Activated naive CD4-positive, alpha-beta T cell treated with anti-CD3 and anti-CD28 coated beads for 36 hours (primary cell): Measurements from ENCODE around the gene ADAMTSL4. TPM values are rescaled to one million over a fixed set of nuclear protein-coding genes. Genes with fewer than 3 reads are reported as not detected.
"Not testable (repeated sequence)": the region's sequence is repeated elsewhere in the genome, so short reads cannot be mapped to it uniquely, and the experiment has no call there.

Source experiments
- CTCF ChIA-PET: fragments of 350-600 bp; sonication (Branson Sonifier 250); formaldehyde crosslinking; loops from one replicate; lab custom pipeline; 2021; ENCODE audit warnings: antibody characterized with exemption; lab: Charles Lee
- DNase-seq: peaks from one replicate; pipeline ENCODE4 v3.0.0-alpha.2; 2020
- H3K27ac Mint-ChIP-seq: one replicate; pipeline ENCODE4 v1.8.0; 2021; ENCODE audit warnings: mild to moderate bottlenecking, mixed read lengths
- H3K27me3 Mint-ChIP-seq: one replicate; pipeline ENCODE4 v1.8.0; 2021; ENCODE audit warnings: low read depth, mixed read lengths
- H3K36me3 Mint-ChIP-seq: one replicate; pipeline ENCODE4 v1.8.0; 2021; ENCODE audit warnings: low read depth, mixed read lengths
- H3K4me1 Mint-ChIP-seq: one replicate; pipeline ENCODE4 v1.8.0; 2021; ENCODE audit warnings: low read depth, mixed read lengths
- H3K4me3 Mint-ChIP-seq: one replicate; pipeline ENCODE4 v1.8.0; 2021; ENCODE audit warnings: mild to moderate bottlenecking, moderate library complexity, mixed read lengths
- H3K9me3 Mint-ChIP-seq: one replicate; pipeline ENCODE4 v1.8.0; 2021; ENCODE audit warnings: mixed read lengths
- intact Hi-C: fragments of 100-400 bp; cut with micrococcal nuclease; formaldehyde crosslinking; loops from one replicate; pipeline ENCODE4 v1.15.1; 2023
- total RNA-seq, 2 experiments: library from RNA; stranded (reverse); gene quantifications; one replicate each; pipeline ENCODE4 v1.2.3, GENCODE V29; 2021

The ADAMTSL4 gene
- total RNA-seq, 2 experiments from 2014 or later, result 1.3 to 2.0 TPM

DNA sequence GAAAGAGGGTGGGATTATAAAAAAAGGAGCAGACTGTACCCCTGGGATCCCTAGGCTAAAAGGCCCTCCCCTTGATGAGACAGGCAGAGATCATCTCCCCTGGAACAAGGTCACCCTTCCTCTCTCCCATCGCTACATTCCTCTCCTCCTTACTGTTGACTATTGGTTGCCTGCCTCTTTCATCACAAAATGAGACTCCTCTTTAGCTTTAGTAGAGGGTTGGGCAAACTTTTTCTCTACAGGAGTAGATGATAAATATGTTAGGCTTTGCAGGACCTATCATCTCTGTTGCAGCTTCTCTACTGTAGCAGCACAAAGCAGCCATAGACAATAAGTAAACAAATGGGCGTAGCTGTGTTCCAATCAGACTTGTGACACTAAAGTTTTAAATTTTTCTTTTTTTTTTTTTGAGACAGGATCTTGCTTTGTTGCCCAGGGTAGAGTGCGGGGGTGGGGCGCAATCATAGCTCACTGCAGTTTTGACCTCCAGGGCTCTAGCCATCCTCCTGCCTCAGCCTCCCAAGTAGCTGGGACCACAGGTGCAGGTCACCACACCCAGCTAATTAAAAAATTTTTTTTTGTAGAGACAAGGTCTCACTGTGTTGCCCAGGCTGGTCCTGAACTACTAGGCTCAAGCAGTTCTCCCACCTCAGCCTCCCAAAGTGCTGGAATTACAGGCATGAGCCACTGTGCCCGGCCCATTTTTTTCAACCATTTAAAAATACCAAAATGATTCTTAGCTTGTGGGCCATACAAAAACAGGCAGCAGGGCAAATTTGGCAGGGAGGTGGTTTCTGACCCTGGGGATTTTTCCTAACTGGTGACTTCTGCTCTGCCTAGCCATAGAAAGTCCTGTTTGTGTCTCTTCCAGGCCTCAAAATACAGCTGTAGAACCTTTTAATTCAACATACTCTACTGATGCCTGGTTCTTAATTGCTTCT is 15.1 kb downstream of the ADAMTSL4 start:
- CTCF ChIA-PET, result interaction anchor here (0.7 to 13.3 kb wide), 5 partner anchors 9 to 57 kb away, joined by 3 to 167 read pairs (median 88); partner anchors contain the start of gene MCL1
- peaks cover 79% of the 10 kb centered on the region for H3K4me1 Mint-ChIP-seq
- H3K27ac Mint-ChIP-seq, result peak overlapping the region; percentile 100
- peaks cover 3% of the 10 kb centered on the region for H3K36me3 Mint-ChIP-seq
- peak overlapping the region; percentile 99 for H3K4me3 Mint-ChIP-seq
- H3K27me3 Mint-ChIP-seq, result no peaks in the 10 kb centered on the region
- no peaks in the 10 kb centered on the region for H3K9me3 Mint-ChIP-seq
- intact Hi-C loops, result loop anchor here (5.0 kb wide), 1 partner anchor 493 kb away; the partner anchor contains the start of gene CDC42SE1
- no peak for DNase-seq

DNA sequence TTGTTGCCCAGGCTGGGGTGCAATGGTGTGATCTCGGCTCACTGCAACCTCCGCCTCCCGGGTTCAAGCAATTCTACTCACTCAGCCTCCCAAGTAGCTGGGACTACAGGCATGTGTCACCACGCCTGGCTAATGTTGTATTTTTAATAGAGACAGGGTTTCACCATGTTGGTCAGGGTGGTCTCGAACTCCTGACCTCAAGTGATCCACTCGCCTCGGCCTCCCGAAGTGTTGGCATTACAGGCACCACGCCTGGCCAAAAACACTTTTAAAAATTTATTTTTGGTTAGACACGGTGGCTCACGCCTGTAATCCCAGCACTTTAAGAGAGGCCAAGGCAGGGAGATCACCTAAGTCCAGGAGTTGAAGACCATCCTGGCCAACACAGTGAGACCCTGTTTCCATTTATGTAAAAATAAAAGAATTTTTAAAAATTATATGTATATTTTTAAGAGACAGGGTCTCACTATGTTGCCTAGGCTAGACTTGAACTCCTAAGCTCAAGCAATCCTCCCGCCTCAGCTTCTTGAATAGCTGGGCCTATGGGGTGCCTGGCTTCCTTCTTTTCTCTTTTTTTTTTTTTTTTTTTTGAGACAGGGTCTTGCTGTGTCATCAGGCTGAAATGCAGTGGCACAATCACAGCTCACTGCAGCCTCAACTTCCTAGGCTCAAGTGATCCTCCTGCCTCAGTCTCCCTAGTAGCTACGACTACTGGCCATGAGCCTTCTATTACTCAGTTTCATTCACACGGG is 16.2 kb downstream of the ADAMTSL4 start:
- CTCF ChIA-PET, result interaction anchor here (0.7 to 13.3 kb wide), 6 partner anchors 7 to 431 kb away, joined by 3 to 167 read pairs (median 50); partner anchors contain the start of gene MCL1
- DNase-seq, H3K4me3 Mint-ChIP-seq, H3K9me3 Mint-ChIP-seq, H3K27me3 Mint-ChIP-seq, intact Hi-C loops: not testable (repeated sequence)
- Mint-ChIP-seq H3K4me1 (peaks cover 85% of the 10 kb centered on the region), H3K36me3 (peaks cover 13% of the 10 kb centered on the region), H3K27ac (peak overlapping the region; percentile 100)

DNA sequence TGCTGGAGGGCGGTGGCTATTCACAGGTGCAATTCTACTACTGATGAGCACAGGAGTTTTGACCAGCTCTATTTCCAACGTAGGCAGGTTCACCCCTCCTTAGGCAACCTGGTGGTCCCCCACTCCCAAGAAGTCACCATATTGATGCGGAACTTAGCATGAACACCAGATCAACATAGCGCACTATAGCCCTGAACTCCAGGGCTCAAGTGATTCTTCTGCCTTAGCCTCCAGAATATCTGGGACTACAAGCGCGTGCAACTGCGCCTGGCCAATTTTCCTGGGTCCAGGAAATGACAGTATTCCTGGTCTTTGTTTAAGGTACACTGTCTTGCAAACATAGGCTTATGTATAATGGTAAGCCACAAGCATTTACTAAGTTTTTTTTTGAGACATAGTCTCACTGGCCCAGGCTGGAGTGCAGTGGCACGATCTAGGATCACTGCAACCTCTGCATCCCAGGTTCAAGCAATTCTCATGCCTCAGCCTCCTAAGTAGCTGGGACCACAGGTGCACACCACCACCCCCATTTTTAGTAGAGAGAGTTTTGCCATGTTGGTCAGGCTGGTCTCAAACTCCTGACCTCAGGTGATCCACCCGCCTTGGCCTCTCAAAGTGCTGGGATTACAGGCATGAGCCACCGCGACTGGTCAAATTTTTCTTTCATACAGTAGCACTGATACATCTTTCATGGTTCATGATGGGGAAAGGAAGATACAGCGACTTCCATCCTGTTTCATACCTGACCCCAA is 17.6 kb downstream of the ADAMTSL4 start:
- peak overlapping the region; percentile 71 for H3K4me3 Mint-ChIP-seq
- peaks cover 89% of the 10 kb centered on the region for H3K4me1 Mint-ChIP-seq
- peak overlapping the region; percentile 99 for H3K27ac Mint-ChIP-seq
- CTCF ChIA-PET, result interaction anchor here (0.8 to 13.3 kb wide), 5 partner anchors 6 to 54 kb away, joined by 4 to 167 read pairs (median 88); partner anchors contain the start of gene MCL1
- intact Hi-C loops, result loop anchor here (1.0 kb wide), 3 partner anchors 13 to 131 kb away; partner anchors contain the start of genes GOLPH3L and MCL1
- no peak for DNase-seq
- H3K9me3 Mint-ChIP-seq, result no peaks in the 10 kb centered on the region
- no peaks in the 10 kb centered on the region for H3K27me3 Mint-ChIP-seq
- H3K36me3 Mint-ChIP-seq, result peaks cover 23% of the 10 kb centered on the region

DNA sequence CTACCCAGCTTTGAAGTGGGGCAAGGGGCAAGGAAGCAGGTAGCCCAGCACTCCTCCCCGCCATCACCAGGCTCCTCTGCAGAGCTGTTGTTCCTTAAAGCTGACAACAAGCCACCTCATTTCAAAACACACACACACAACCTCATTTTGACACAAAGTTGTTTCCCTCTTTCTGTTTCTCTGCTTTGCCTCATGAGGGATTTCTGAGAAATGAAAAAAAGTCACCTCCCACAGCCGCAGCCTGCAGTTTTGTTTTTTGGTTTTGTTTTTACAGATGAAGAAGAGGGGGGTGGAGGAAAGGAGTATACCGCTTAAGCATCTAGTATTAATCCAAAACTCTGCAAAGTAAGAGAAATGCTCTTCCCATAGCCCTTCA is 18.1 kb downstream of the ADAMTSL4 start:
- no peaks in the 10 kb centered on the region for H3K27me3 Mint-ChIP-seq
- intact Hi-C loops, result loop anchor here (1.0 kb wide), 3 partner anchors 12 to 130 kb away; partner anchors contain the start of genes GOLPH3L and MCL1
- H3K4me3 Mint-ChIP-seq, result peak overlapping the region; percentile 71
- H3K36me3 Mint-ChIP-seq, result peaks cover 28% of the 10 kb centered on the region
- H3K9me3 Mint-ChIP-seq, result peaks cover under 1% of the 10 kb centered on the region
- peaks cover 94% of the 10 kb centered on the region for H3K4me1 Mint-ChIP-seq
- peak overlapping the region; percentile 99 for H3K27ac Mint-ChIP-seq
- CTCF ChIA-PET, result interaction anchor here (0.8 to 13.3 kb wide), 5 partner anchors 9 to 54 kb away, joined by 4 to 167 read pairs (median 7); partner anchors contain the start of gene MCL1
- peak; percentile 80 for DNase-seq

DNA sequence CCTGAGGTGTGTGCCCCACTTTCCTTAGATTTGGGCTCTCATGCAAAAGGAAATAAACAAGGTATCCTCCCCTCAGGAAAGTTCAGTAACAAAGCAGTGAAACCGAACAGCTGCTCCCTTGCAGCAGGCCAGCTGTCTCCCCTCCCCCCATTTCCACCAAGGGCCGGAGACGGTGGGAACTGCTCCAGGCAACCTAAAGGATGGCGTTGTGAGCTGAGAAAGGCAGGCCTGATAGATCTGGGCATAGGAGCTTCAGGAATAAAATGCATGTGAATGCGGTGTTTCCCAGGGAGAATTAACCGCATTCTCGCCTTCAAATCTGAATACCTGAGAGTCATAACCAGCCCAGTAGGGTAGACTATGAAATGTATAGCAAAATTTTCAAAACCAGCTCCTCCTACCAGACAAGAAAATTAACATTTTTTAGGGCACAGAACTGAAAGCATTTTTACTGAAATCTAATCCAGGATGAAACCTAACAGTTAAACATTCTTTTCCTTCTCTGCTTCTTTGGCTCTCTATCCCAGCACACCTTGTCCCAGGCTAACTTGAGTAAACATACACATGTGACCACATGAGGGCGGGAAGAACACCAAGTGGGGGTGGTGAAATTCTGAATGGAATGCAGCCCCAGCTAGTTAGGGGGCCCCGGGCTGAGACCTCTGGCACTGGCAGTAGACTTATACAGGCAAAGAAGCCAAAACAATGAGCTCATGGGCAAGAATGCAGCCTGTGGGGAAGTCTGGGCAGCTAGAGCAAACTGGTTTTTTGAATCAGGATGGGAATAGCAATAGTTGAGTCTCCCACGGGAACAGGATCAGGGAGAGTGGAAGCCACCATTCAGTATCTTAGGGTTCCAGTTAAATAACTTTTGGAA is 18.7 kb downstream of the ADAMTSL4 start:
- H3K4me1 Mint-ChIP-seq, result peaks cover 94% of the 10 kb centered on the region
- peaks cover 2% of the 10 kb centered on the region for H3K9me3 Mint-ChIP-seq
- intact Hi-C loops, result loop anchor here (1.0 kb wide), 4 partner anchors 11 to 354 kb away; partner anchors contain the start of genes GOLPH3L and MCL1
- no peaks in the 10 kb centered on the region for H3K27me3 Mint-ChIP-seq
- H3K4me3 Mint-ChIP-seq, result peak overlapping the region; percentile 71
- H3K36me3 Mint-ChIP-seq, result peaks cover 34% of the 10 kb centered on the region
- DNase-seq, result peak; percentile 67
- H3K27ac Mint-ChIP-seq, result peak overlapping the region; percentile 99
- CTCF ChIA-PET, result interaction anchor here (0.6 to 13.3 kb wide), 10 partner anchors 5 to 355 kb away, joined by 3 to 167 read pairs (median 5); partner anchors contain the start of gene MCL1

DNA sequence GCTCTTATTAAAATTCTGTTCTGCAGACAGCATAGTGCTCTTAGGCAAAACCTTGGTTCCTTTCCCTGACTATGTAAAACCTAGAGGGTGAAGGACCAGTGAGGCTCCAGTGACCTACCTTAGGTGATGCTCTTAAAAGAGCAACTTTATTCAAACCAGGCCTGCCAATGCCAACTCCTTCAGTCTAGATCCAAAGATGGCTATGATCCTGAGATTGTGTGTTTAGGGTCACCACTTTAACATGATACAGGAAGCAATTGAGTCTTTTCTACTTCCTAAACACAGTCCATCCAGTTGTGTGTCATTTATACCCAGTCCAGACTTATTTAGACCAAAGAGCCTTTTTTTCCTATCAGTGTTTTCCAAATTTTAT is 19.4 kb downstream of the ADAMTSL4 start:
- CTCF ChIA-PET, result interaction anchor here (0.6 to 13.3 kb wide), 9 partner anchors 6 to 354 kb away, joined by 3 to 167 read pairs (median 6); partner anchors contain the start of gene MCL1
- H3K27me3 Mint-ChIP-seq, result no peaks in the 10 kb centered on the region

DNA sequence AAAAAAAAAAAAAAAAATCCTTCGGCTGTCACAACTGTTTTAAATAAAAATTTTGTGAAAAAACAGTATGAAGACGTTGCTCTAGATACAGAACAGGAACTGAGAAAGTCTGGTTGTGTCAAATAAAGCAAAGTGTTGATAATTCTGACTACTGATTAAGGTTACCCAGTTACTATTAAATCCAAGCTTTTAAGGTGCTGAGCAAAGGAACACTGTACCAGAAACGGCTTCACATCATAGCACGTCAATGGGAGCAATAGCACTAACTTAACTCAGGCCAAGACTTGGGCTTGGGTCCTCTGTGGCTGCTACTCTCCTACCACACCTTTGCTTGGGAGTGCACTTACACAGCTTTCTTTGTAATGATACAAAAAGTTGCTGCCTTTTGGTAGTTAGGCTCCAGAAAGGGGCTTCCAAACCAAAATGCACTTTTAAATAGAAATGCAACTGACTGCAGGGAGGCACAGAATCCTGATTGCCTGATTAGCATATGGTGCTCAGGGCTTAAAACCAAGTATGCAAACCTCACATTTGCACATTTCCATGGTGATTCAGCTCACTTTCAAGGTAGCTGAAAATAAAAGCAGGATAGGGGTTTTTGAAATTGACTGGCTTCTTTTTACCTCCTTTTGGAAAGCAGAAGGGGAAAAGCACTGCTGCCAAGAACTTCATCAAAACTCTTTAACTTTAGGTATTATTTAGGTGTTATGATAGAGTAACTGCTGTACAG is 23.9 kb downstream of the ADAMTSL4 start:
- CTCF ChIA-PET, result interaction anchor here (0.7 to 9.5 kb wide), 2 partner anchors 10 to 56 kb away, joined by 3 to 156 read pairs; partner anchors contain the start of gene ENSA
- Mint-ChIP-seq H3K4me1 (peaks cover 64% of the 10 kb centered on the region), H3K27me3 (no peaks in the 10 kb centered on the region), H3K36me3 (peaks cover 81% of the 10 kb centered on the region), H3K4me3 (peak overlapping the region; percentile 90), H3K9me3 (peaks cover 2% of the 10 kb centered on the region), H3K27ac (peak overlapping the region; percentile 96)
- no peak for DNase-seq
- intact Hi-C loops, result loop anchor here (1.0 kb wide), 2 partner anchors 11 to 40 kb away; no protein-coding TSS in a partner anchor

More for the DNA sequence above, 19.4 kb downstream of the ADAMTSL4 start:
- Mint-ChIP-seq H3K27ac (peak overlapping the region; percentile 99), H3K4me3 (peak overlapping the region; percentile 71), H3K9me3 (peaks cover 2% of the 10 kb centered on the region), H3K4me1 (peaks cover 94% of the 10 kb centered on the region), H3K36me3 (peaks cover 41% of the 10 kb centered on the region)
- intact Hi-C loops, result loop anchor here (1.0 kb wide), 1 partner anchor 354 kb away; no protein-coding TSS in a partner anchor
- DNase-seq, result no peak

DNA sequence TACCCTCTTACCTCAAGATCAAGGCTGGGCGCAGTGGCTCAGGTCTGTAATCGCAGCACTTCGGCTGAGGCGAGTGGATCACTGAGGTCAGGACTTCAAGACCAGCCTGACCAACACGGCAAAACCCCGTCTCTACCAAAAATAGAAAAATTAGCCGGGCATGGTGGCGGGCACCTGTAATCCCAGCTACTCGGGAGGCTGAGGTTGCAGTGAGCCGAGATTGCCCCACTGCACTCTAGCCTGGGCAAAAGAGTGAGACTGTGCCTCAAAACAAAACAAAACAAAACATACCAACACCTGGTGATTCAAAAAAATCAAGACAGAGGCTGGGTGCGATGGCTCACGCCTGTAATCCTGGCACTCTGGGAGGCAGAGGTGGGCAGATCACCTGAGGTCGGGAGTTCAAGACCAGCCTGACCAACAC is 24.5 kb downstream of the ADAMTSL4 start:
- Mint-ChIP-seq H3K4me1 (peaks cover 59% of the 10 kb centered on the region), H3K36me3 (peaks cover 87% of the 10 kb centered on the region), H3K27ac (peak overlapping the region; percentile 96), H3K4me3 (peak overlapping the region; percentile 90)
- not testable (repeated sequence) for H3K9me3 Mint-ChIP-seq, H3K27me3 Mint-ChIP-seq
- CTCF ChIA-PET, result interaction anchor here (9.5 kb wide), 1 partner anchor 11 kb away, joined by 156 read pairs; no protein-coding TSS in a partner anchor
- intact Hi-C loops, result loop anchor here (1.0 kb wide), 2 partner anchors 11 to 40 kb away; no protein-coding TSS in a partner anchor
- peak; percentile 71 for DNase-seq

DNA sequence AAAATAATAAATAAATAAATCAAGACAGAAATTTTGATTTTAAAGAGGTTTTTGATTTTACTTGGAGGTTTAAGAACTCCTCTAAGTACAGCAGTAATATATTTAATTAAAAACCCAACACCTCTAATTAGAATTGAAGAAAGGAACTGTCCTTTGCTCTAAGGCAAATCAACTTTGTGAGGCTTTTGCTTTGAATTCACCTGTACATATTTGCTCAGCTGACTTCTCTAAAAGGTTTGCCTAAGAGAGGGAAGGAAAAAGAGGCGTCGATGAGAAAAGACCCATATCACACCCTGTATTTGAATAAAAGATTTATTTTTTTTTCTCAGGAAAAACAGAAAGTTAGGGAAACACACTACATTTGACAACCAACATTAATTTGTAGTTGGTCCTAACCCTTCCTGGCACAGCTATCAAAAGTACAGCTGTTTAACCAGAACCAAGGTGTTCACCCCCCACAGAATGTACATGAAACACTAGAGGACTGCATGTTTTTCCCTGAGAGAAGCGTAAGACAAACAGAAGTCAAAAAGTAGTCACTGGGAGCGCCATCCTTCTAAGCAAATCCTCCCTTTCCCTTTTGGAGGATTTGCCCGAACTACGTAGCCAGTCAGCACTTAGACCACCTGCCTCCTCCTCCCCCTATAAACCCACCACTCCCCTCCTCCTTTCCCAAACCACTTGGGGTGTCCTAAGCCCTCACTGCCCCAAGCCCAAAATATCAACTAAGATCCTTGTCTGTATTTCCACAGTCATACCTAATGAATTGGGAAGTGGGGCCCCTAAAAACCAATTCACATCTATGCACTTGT is 25.3 kb downstream of the ADAMTSL4 start:
- CTCF ChIA-PET, result interaction anchor here (1.1 to 9.5 kb wide), 3 partner anchors 12 to 46 kb away, joined by 3 to 156 read pairs (median 4); no protein-coding TSS in a partner anchor
- peak overlapping the region; percentile 90 for H3K4me3 Mint-ChIP-seq
- peaks cover 2% of the 10 kb centered on the region for H3K9me3 Mint-ChIP-seq
- intact Hi-C loops, result no loop called here
- peaks cover 51% of the 10 kb centered on the region for H3K4me1 Mint-ChIP-seq
- no peaks in the 10 kb centered on the region for H3K27me3 Mint-ChIP-seq
- peak overlapping the region; percentile 96 for H3K27ac Mint-ChIP-seq
- peaks cover 92% of the 10 kb centered on the region for H3K36me3 Mint-ChIP-seq
- no peak for DNase-seq
